ENCODE data around the gene TMC7.

The TMC7 gene

GRCh38 chr16:19102187-19102872, 118.6 kb downstream of the TMC7 start (continued):
- peak; percentile 74; the same call in 1 of the 2 replicates for TF ChIP-seq ZSCAN30 (tag by site-specific recombination; IDR thresholded peaks at IDR 0.05)
- no peak for TF ChIP-seq ZNF624 (tag by site-specific recombination; IDR thresholded peaks at IDR 0.05)
- TF ChIP-seq ZNF2 (tag by site-specific recombination; IDR thresholded peaks at IDR 0.05): peak; percentile 84; the same call in 1 of the 2 replicates
- no peak for TF ChIP-seq ZFP3 (tag by site-specific recombination; IDR thresholded peaks at IDR 0.05; ENCODE audit: low read depth)
- peak; percentile 88 for TF ChIP-seq INSM2 (tag by site-specific recombination; IDR thresholded peaks at IDR 0.05)
- peak; percentile 91 for TF ChIP-seq ZBTB21 (tag by site-specific recombination; IDR thresholded peaks at IDR 0.05)
- TF ChIP-seq ZNF660 (tag by site-specific recombination; IDR thresholded peaks at IDR 0.05): peak; percentile 86
- peak; percentile 81 for TF ChIP-seq PRDM10 (tag by site-specific recombination; IDR thresholded peaks at IDR 0.05)
- TF ChIP-seq ZBTB49 (tag by site-specific recombination; IDR thresholded peaks at IDR 0.05; ENCODE audit: low read depth): no peak; the same call in 1 of the 2 replicates
- TF ChIP-seq GLI2 (tag by site-specific recombination; IDR thresholded peaks at IDR 0.05; ENCODE audit: borderline replicate concordance, low read depth): peak; percentile 65; the same call in 1 of the 2 replicates
- TF ChIP-seq ZNF530 (tag by site-specific recombination; IDR thresholded peaks at IDR 0.05; ENCODE audit: low read depth): no peak
- no peak for TF ChIP-seq ZNF521 (tag by site-specific recombination; IDR thresholded peaks at IDR 0.05)
- no peak for TF ChIP-seq ZNF704 (tag by site-specific recombination; IDR thresholded peaks at IDR 0.05)
- peak; percentile 79 for TF ChIP-seq ZNF561 (tag by site-specific recombination; IDR thresholded peaks at IDR 0.05; ENCODE audit: borderline replicate concordance)
- peak; percentile 96 for TF ChIP-seq OSR2 (tag by site-specific recombination; IDR thresholded peaks at IDR 0.05)
- 0 out of 2 replicates have a peak, but pooled peaks have one; percentile 54 for TF ChIP-seq KLF16 (tag by site-specific recombination; IDR thresholded peaks at IDR 0.05)
- peak; percentile 52 for TF ChIP-seq TCF7L2 (IDR thresholded peaks at IDR 0.05; ENCODE audit: borderline replicate concordance, low read depth, low read length)
- peak; percentile 86 for TF ChIP-seq WT1 (tag by site-specific recombination; IDR thresholded peaks at IDR 0.05)
- peak; percentile 66; the same call in 1 of the 2 replicates for TF ChIP-seq HIC1 (tag by site-specific recombination; IDR thresholded peaks at IDR 0.05)
- peak; percentile 88 for TF ChIP-seq BCL11A (tag by site-specific recombination; IDR thresholded peaks at IDR 0.05; ENCODE audit: low read depth)
- TF ChIP-seq ZNF776 (tag by site-specific recombination; IDR thresholded peaks at IDR 0.05; ENCODE audit: borderline replicate concordance): no peak
- no peak for TF ChIP-seq ZNF280D (tag by site-specific recombination; IDR thresholded peaks at IDR 0.05)
- peak; percentile 79 for TF ChIP-seq ZNF366 (tag by site-specific recombination; conservative IDR thresholded peaks at IDR 0.05)
- peak; percentile 17; the same call in 1 of the 2 replicates for TF ChIP-seq ZNF146 (tag by site-specific recombination; IDR thresholded peaks at IDR 0.05)

Measured in HEK293 (cell line).